HUES64 (cell line): ENCODE results near the gene RAB11FIP4.

Experiments used
- H3K27ac ChIP-seq: 2 replicates; pipeline ENCODE4 v1.7.0; 2013; ENCODE audit warnings: low read depth, low read length, inconsistent platforms
- H3K27me3 ChIP-seq: 2 replicates; pipeline ENCODE4 v1.6.1; 2013; ENCODE audit warnings: mild to moderate bottlenecking, low read length; ENCODE audit not compliant: insufficient read depth
- H3K36me3 ChIP-seq: 2 replicates; pipeline ENCODE4 v1.6.1; 2013; ENCODE audit warnings: mild to moderate bottlenecking, low read length; ENCODE audit not compliant: insufficient read depth
- H3K4me1 ChIP-seq: 2 replicates; pipeline ENCODE4 v1.6.1; 2013; ENCODE audit warnings: mild to moderate bottlenecking, low read length, moderate library complexity; ENCODE audit not compliant: insufficient read depth
- H3K4me3 ChIP-seq: 2 replicates; pipeline ENCODE4 v1.5.1; 2013; ENCODE audit warnings: mild to moderate bottlenecking, low read length, moderate library complexity
- H3K9ac ChIP-seq: 2 replicates; pipeline ENCODE4 v1.6.1; 2013; ENCODE audit warnings: mild to moderate bottlenecking, low read depth, low read length
- H3K9me3 ChIP-seq: 2 replicates; pipeline ENCODE4 v1.6.1; 2013; ENCODE audit warnings: low read depth, low read length; ENCODE audit not compliant: insufficient read depth
- WGBS: fragments of 150-250, 120-280 bp; methylation state at CpG from one replicate; pipeline ENCODE4 v1.1.7; 2013; ENCODE audit warnings: missing lambda C conversion rate; 5-methylcytosine and 5-hydroxymethylcytosine counted together

The RAB11FIP4 gene

GRCh38 chr17:31469959-31470358 is 78.5 kb downstream of the RAB11FIP4 start:
- H3K27ac ChIP-seq: peak overlapping the region; percentile 25; the same call in 1 of the 2 replicates
- H3K27me3 ChIP-seq: no peaks in the 10 kb centered on the region
- no peaks in the 10 kb centered on the region for H3K36me3 ChIP-seq
- WGBS: 23% methylated on average over 2 of the region's 2 CpGs
- peaks cover 23% of the 10 kb centered on the region for H3K4me1 ChIP-seq
- H3K4me3 ChIP-seq: no peak overlapping the region
- no peak overlapping the region for H3K9ac ChIP-seq
- no peaks in the 10 kb centered on the region for H3K9me3 ChIP-seq

DNA sequence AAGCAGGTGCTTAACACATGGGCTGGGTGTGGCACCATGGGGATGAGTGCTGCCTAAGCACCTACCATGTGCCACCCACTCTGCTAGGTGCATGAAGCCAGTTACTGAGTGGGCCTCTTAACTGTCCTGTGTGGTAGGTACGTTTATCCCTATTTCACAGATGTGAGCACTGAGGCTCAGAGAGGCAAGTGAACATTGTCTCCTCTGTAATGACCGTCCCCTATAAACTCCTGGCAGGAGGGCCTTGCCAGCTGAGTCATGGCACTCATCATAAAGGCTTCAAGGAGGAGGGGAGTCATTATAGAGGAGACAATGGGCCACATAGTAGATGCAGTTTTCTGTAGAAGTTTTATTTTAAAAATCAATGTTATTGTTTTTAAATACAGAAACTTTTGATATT is 79.1 kb downstream of the RAB11FIP4 start:
- H3K9me3 ChIP-seq: no peaks in the 10 kb centered on the region
- peaks cover 23% of the 10 kb centered on the region for H3K4me1 ChIP-seq

DNA sequence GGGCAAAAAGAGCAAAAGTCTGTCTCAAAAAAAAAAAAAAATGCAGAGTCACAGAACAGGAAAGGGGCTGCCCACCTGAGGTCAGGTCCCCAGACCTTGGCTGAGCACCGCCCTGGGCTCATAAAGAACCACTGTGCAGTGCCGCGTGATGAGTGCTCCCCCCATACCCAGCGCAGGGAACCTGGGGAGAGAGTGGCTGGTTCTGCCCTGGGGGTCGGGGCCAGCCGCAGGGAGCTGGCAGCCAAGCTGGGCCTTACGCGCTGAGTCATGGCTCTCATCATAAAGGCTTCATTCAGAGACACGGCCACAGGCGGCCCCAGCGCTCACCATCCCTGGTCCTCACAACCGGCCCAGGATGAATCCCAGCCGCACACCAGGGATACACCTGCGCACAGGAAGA is 80.7 kb downstream of the RAB11FIP4 start:
- Histone ChIP-seq H3K27me3 (no peaks in the 10 kb centered on the region), H3K9me3 (no peaks in the 10 kb centered on the region), H3K9ac (no peak overlapping the region), H3K4me3 (no peak overlapping the region), H3K27ac (no peak overlapping the region), H3K4me1 (peaks cover 23% of the 10 kb centered on the region), H3K36me3 (no peaks in the 10 kb centered on the region)
- 90% methylated on average over 14 of the region's 14 CpGs for WGBS

More for the DNA sequence above, 79.1 kb downstream of the RAB11FIP4 start:
- H3K36me3 ChIP-seq: no peaks in the 10 kb centered on the region
- no peak overlapping the region for H3K4me3 ChIP-seq
- no peaks in the 10 kb centered on the region for H3K27me3 ChIP-seq
- H3K27ac ChIP-seq: no peak overlapping the region
- 80% methylated on average over 2 of the region's 2 CpGs for WGBS
- no peak overlapping the region for H3K9ac ChIP-seq

- H3K27ac ChIP-seq: no peak overlapping the region
- H3K4me3 ChIP-seq: no peak overlapping the region
- no peaks in the 10 kb centered on the region for H3K36me3 ChIP-seq
- H3K27me3 ChIP-seq: no peaks in the 10 kb centered on the region
- H3K9me3 ChIP-seq: no peaks in the 10 kb centered on the region
- WGBS: 88% methylated on average over 16 of the region's 16 CpGs
- peaks cover 2% of the 10 kb centered on the region for H3K4me1 ChIP-seq
- no peak overlapping the region for H3K9ac ChIP-seq
These were observed 84.1 kb downstream of the RAB11FIP4 start for GRCh38 chr17:31475378-31476162.

DNA sequence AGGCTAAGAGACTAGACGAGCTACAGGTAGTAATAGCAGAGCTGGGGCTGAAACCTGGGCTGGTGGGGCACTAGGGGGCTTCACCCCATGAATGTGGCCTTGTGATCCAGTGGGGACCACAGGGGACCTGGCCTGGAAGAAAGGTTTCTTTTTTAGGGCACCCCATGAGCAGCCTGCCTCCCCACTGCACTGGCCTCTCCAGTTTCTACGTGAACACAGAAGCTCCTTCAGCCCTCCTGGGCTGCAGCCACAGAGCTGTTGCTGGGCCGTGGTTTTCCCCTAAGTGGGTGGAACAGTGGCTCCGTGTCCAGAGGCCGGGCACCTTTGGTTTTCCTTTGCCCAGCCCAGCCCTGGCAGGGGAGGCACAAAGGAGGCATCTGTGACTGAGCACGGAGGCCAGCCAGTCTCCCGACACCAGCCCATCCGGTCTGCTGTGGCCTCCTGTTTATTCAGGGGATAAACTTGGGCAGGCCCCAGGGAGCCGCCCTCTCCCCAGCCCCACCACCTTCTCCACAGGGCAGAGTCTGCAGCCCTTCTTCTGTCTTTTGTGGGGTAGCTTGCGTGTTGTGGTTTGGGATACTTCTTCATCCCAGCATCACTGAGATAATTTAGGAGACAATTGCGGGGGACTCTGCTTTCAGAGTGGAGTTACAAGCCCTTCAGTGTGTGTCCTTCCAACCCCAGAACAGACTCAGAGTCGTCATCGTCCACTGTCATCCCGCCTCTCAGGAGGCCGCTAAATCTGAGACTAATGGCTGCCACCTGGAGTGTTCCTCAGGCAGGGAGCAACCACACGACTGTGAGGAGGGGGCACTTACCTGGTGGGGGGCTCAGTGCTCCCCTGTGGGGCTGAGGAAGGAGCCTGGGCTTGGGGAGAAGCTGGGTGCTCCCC is 85.3 kb downstream of the RAB11FIP4 start:
- Histone ChIP-seq H3K36me3 (no peaks in the 10 kb centered on the region), H3K27me3 (no peaks in the 10 kb centered on the region), H3K4me3 (no peak overlapping the region), H3K4me1 (no peaks in the 10 kb centered on the region), H3K9me3 (no peaks in the 10 kb centered on the region), H3K9ac (no peak overlapping the region), H3K27ac (no peak overlapping the region)
- WGBS: 82% methylated on average over 14 of the region's 16 CpGs

- 92% methylated on average over 14 of the region's 14 CpGs for WGBS
- Histone ChIP-seq H3K9me3 (no peaks in the 10 kb centered on the region), H3K27me3 (no peaks in the 10 kb centered on the region), H3K9ac (no peak overlapping the region), H3K4me1 (no peaks in the 10 kb centered on the region), H3K27ac (no peak overlapping the region), H3K4me3 (no peak overlapping the region), H3K36me3 (no peaks in the 10 kb centered on the region)
These were observed 86.1 kb downstream of the RAB11FIP4 start for GRCh38 chr17:31477417-31478055.

GRCh38 chr17:31479062-31479408 is 87.6 kb downstream of the RAB11FIP4 start:
- WGBS: 100% methylated on average over 1 of the region's 1 CpG

GRCh38 chr17:31479524-31479923 is 88.0 kb downstream of the RAB11FIP4 start:
- Histone ChIP-seq H3K9ac (no peak overlapping the region), H3K9me3 (no peaks in the 10 kb centered on the region), H3K27ac (no peak overlapping the region), H3K4me1 (no peaks in the 10 kb centered on the region), H3K36me3 (no peaks in the 10 kb centered on the region), H3K27me3 (no peaks in the 10 kb centered on the region), H3K4me3 (no peak overlapping the region)
- 100% methylated on average over 2 of the region's 2 CpGs for WGBS

More at GRCh38 chr17:31479062-31479408, 87.6 kb downstream of the RAB11FIP4 start:
- H3K27me3 ChIP-seq: no peaks in the 10 kb centered on the region
- no peak overlapping the region for H3K27ac ChIP-seq
- no peaks in the 10 kb centered on the region for H3K9me3 ChIP-seq
- H3K4me3 ChIP-seq: no peak overlapping the region
- no peak overlapping the region for H3K9ac ChIP-seq
- no peaks in the 10 kb centered on the region for H3K36me3 ChIP-seq
- no peaks in the 10 kb centered on the region for H3K4me1 ChIP-seq

DNA sequence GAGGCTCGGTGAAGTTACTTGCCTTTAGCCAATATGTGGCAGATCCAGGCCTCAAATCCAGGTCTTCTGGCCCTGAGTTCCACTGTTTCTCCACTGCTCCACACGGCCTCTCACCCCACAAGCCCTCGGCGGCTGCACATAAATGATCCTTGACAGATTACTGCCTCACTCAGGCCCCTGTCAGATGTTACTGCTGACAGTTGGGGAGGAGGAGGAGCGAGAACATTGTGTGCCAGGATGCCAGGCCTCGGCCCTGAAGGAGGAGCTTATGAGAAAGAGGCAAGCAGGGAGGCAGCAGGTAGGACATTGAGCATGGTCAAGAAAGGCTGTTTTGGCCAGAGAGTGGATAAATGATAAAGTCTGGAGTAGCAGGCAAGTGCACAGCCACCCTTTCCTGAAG is 88.6 kb downstream of the RAB11FIP4 start:
- WGBS: 89% methylated on average over 6 of the region's 6 CpGs
- no peak overlapping the region for H3K9ac ChIP-seq

DNA sequence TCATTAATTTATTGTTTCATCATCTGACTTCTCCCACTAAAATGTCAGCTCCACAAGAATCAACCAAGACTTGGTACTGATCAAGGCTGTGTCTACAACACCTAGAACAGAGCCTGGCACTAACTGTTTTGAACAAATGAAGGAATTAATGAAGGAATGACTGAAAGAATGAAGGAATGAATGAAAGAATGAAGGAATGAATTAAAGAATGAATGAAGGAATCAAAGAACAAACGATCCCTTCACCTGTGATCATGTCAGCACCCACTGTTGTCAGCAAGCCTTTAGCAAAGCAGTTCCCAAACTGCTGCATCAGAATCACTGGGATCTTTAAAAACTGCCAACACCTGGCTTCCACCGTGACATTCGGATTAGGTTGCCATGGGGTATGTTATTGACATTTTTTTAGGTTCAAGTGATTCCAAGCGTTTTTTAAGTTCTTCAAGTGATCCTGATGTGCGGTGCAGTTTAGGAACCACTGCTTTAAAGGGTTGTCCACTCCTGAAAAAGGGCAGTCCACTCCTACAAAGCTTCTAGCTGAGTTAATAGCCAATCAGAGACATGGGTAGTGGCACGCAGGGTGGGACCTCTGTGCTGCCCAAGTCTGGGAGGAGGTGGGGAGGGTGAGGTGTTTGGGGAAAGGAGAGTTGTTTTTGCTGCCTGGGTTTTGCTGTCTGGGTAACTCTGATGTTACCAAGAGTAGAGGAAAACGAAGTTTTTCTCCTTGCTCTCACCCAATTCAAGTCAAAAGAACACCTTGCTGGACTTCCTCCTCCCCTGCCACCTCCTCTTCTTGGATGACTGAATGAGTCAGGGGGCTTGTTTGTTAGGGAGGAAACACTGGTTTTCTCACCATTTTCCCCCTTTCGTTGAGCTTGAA is 89.7 kb downstream of the RAB11FIP4 start:
- Histone ChIP-seq H3K36me3 (no peaks in the 10 kb centered on the region), H3K27me3 (no peaks in the 10 kb centered on the region), H3K27ac (no peak overlapping the region), H3K9me3 (no peaks in the 10 kb centered on the region), H3K4me1 (no peaks in the 10 kb centered on the region), H3K9ac (no peak overlapping the region), H3K4me3 (no peak overlapping the region)
- WGBS: 84% methylated on average over 7 of the region's 8 CpGs

More for the DNA sequence above, 88.6 kb downstream of the RAB11FIP4 start:
- no peaks in the 10 kb centered on the region for H3K36me3 ChIP-seq
- H3K4me1 ChIP-seq: no peaks in the 10 kb centered on the region
- no peaks in the 10 kb centered on the region for H3K27me3 ChIP-seq
- H3K9me3 ChIP-seq: no peaks in the 10 kb centered on the region
- no peak overlapping the region for H3K27ac ChIP-seq
- H3K4me3 ChIP-seq: no peak overlapping the region
